GM23338 (cell line): Measurements from ENCODE around the gene SLC19A1.

Experiments
- CREB1 ChIP-seq: fragments of 250-450 bp; sonication (Bioruptor Pico); IDR thresholded peaks from 2 replicates; pipeline ENCODE4 v1.5.0; 2020; ENCODE audit warnings: low read depth, mild to moderate bottlenecking, moderate library complexity
- CTCF ChIP-seq, 2 experiments: fragments of 200-600 bp in 1 of 2; sonication (generic) in 1 of 2; conservative IDR thresholded peaks; 2 replicates each; pipeline versions ENCODE4 v1.5.1 to v1.6.1; 2016 to 2017; ENCODE audit warnings: antibody characterized with exemption in 2 of 2, low read depth in 2 of 2, mild to moderate bottlenecking in 2 of 2, moderate library complexity in 1 of 2
- ETS1 ChIP-seq: IDR thresholded peaks from 2 replicates; pipeline ENCODE4 v1.6.1; 2016; ENCODE audit warnings: antibody characterized with exemption
- EZH2 ChIP-seq: fragments of 200-600 bp; sonication (generic); IDR thresholded peaks from one replicate; pipeline ENCODE4 v1.8.0; 2017; ENCODE audit warnings: antibody characterized with exemption, mild to moderate bottlenecking, low read depth; ENCODE audit not compliant: unreplicated experiment
- EZH2phosphoT487 ChIP-seq: fragments of 200-600 bp; sonication (generic); IDR thresholded peaks from one replicate; pipeline ENCODE4 v1.8.1; 2018; ENCODE audit warnings: antibody characterized with exemption; ENCODE audit not compliant: unreplicated experiment
- JUNB ChIP-seq: IDR thresholded peaks from one replicate; pipeline ENCODE4 v1.6.1; 2016; ENCODE audit warnings: antibody characterized with exemption; ENCODE audit not compliant: unreplicated experiment
- NANOG ChIP-seq: IDR thresholded peaks from 2 replicates; pipeline ENCODE4 v1.6.1; 2016; ENCODE audit warnings: antibody characterized with exemption, borderline replicate concordance
- POLR2AphosphoS5 ChIP-seq: IDR thresholded peaks from 2 replicates; pipeline ENCODE4 v1.6.1; 2016; ENCODE audit warnings: antibody characterized with exemption, low read depth
- REST ChIP-seq: IDR thresholded peaks from one replicate; pipeline ENCODE4 v1.6.1; 2018; ENCODE audit warnings: antibody characterized with exemption; ENCODE audit not compliant: unreplicated experiment
- STAT1 ChIP-seq: IDR thresholded peaks from one replicate; pipeline ENCODE4 v1.6.1; 2016; ENCODE audit warnings: antibody characterized with exemption; ENCODE audit not compliant: unreplicated experiment
- ZNF114 ChIP-seq: fragments of 250-450 bp; sonication (Bioruptor Pico); IDR thresholded peaks from 2 replicates; pipeline ENCODE4 v1.5.0; 2020; ENCODE audit warnings: mild to moderate bottlenecking, moderate library complexity
- ZNF331 ChIP-seq: fragments of 250-450 bp; sonication (Bioruptor Pico); IDR thresholded peaks from 2 replicates; pipeline ENCODE4 v1.5.0; 2020; ENCODE audit warnings: low read depth, mild to moderate bottlenecking, moderate library complexity
- ZNF462 ChIP-seq: fragments of 250-450 bp; sonication (Bioruptor Pico); IDR thresholded peaks from 2 replicates; pipeline ENCODE4 v1.5.0; 2020; ENCODE audit warnings: mild to moderate bottlenecking, moderate library complexity

GRCh38 chr21:45557616-45558043, 15.4 kb upstream of the SLC19A1 start:
- TF ChIP-seq POLR2AphosphoS5 = no peak
- TF ChIP-seq CTCF (conservative IDR thresholded peaks at IDR 0.05; ENCODE audit: low read depth in 2 of 2) = no peak
- no peak for TF ChIP-seq ZNF331 (CRISPR knock-in tag)
- TF ChIP-seq JUNB = no peak
- no peak for TF ChIP-seq ETS1
- no peak for TF ChIP-seq EZH2
- TF ChIP-seq REST = no peak
- TF ChIP-seq CREB1 (CRISPR knock-in tag) = no peak
- no peak for TF ChIP-seq EZH2phosphoT487
- TF ChIP-seq ZNF114 (CRISPR knock-in tag) = no peak
- no peak for TF ChIP-seq ZNF462 (CRISPR knock-in tag)
- no peak for TF ChIP-seq STAT1
- no peak for TF ChIP-seq NANOG
